Measurements from ENCODE around the gene GNAS-AS1. TPM values are rescaled to one million over a fixed set of nuclear protein-coding genes. Genes with fewer than 3 reads are reported as not detected.
A peak's percentile ranks its signal among the peaks of the same experiment; 100 is the strongest.

Gene GNAS-AS1
- total RNA-seq, 6 experiments from 2014 or later, result 0.23 to 0.37 (median 0.27) TPM; not detected in 3

- Histone ChIP-seq H3K27me3 (no peaks in the 10 kb centered on the region), H3K4me1 (peaks cover 0 to 28% (median 14%) of the 10 kb centered on the region in 4 donors), H3K4me3 (peak overlapping the region; percentile 44 to 71 (median 54)), H3K9me3 (no peaks in the 10 kb centered on the region), H3K27ac (peak overlapping the region; percentile 67 to 89 (median 81)), H3K36me3 (no peaks in the 10 kb centered on the region)
- DNase-seq, result peak; percentile 70 to 81 (median 77)
- peak; percentile 44 to 65 (median 54) for ATAC-seq
- WGBS (ENCODE audit: insufficient coverage, low coverage, low lambda C conversion rate, missing lambda C conversion rate), result 0% methylated on average over 29 of the region's 64 CpGs
- TF ChIP-seq CTCF (IDR thresholded peaks at IDR 0.05) (no peak), POLR2A (IDR thresholded peaks at IDR 0.05) (no peak)
- intact Hi-C loops (cut with DNase I), result loop anchor here in 1 of 2 donors (10.0 kb wide), 2 partner anchors 124 to 154 kb away; partner anchors contain the start of genes PRELID3B and TUBB1
These were observed 39.9 kb upstream of the GNAS-AS1 start for GRCh38 chr20:58890518-58891085.

GRCh38 chr20:58889798-58890517 lies 39.3 kb upstream of the GNAS-AS1 start:
- Histone ChIP-seq H3K27me3 (no peaks in the 10 kb centered on the region), H3K4me1 (peaks cover 0 to 22% (median 12%) of the 10 kb centered on the region in 4 donors), H3K36me3 (no peaks in the 10 kb centered on the region), H3K27ac (peak overlapping the region; percentile 67 to 89 (median 81)), H3K9me3 (no peaks in the 10 kb centered on the region), H3K4me3 (peak overlapping the region; percentile 44 to 71 (median 54))
- WGBS (ENCODE audit: insufficient coverage, low coverage, low lambda C conversion rate, missing lambda C conversion rate), result 33% methylated on average over 68 of the region's 91 CpGs
- no peak for TF ChIP-seq CTCF (IDR thresholded peaks at IDR 0.05)
- no peak for TF ChIP-seq POLR2A (IDR thresholded peaks at IDR 0.05)
- ATAC-seq, result no peak
- intact Hi-C loops (cut with DNase I), result loop anchor here (10.0 kb wide), 2 partner anchors 125 to 155 kb away; partner anchors contain the start of genes PRELID3B (in 2 of the 2) and TUBB1 (in 1 of the 2)
- DNase-seq, result peak in 1 of 3 donors; percentile 32

GRCh38 chr20:58889334-58889760 lies 38.6 kb upstream of the GNAS-AS1 start:
- TF ChIP-seq POLR2A (IDR thresholded peaks at IDR 0.05) (peak; percentile 27), CTCF (IDR thresholded peaks at IDR 0.05) (no peak)
- Histone ChIP-seq H3K36me3 (no peaks in the 10 kb centered on the region), H3K4me3 (peak overlapping the region; percentile 41 to 71 (median 44)), H3K9me3 (no peaks in the 10 kb centered on the region), H3K27ac (peak overlapping the region; percentile 44 to 81 (median 57)), H3K27me3 (no peaks in the 10 kb centered on the region), H3K4me1 (peaks cover 0 to 16% (median 9%) of the 10 kb centered on the region in 4 donors)
- intact Hi-C loops (cut with DNase I), result loop anchor here in 1 of 2 donors (10.0 kb wide), 1 partner anchor 155 kb away; the partner anchor contains the start of gene PRELID3B
- ATAC-seq (no peak), DNase-seq (no peak)
- WGBS (ENCODE audit: insufficient coverage, low coverage, low lambda C conversion rate, missing lambda C conversion rate), result 40% methylated on average over 21 of the region's 35 CpGs

GRCh38 chr20:58888521-58889333 lies 38.0 kb upstream of the GNAS-AS1 start:
- 64% methylated on average over 31 of the region's 101 CpGs for WGBS (ENCODE audit: insufficient coverage, low coverage, low lambda C conversion rate, missing lambda C conversion rate)
- no peaks in the 10 kb centered on the region for H3K27me3 ChIP-seq
- H3K9me3 ChIP-seq, result no peaks in the 10 kb centered on the region
- intact Hi-C loops (cut with DNase I), result loop anchor here in 1 of 2 donors (10.0 kb wide), 1 partner anchor 156 kb away; the partner anchor contains the start of gene PRELID3B
- no peaks in the 10 kb centered on the region for H3K36me3 ChIP-seq
- H3K4me1 ChIP-seq, result peaks cover 0 to 10% (median 4%) of the 10 kb centered on the region in 4 donors
- TF ChIP-seq POLR2A (IDR thresholded peaks at IDR 0.05), result peak; percentile 97
- TF ChIP-seq CTCF (IDR thresholded peaks at IDR 0.05), result no peak
- DNase-seq, result peak; percentile 83 to 88 (median 84)
- peak overlapping the region; percentile 44 to 81 (median 57) for H3K27ac ChIP-seq
- H3K4me3 ChIP-seq, result peak overlapping the region; percentile 44 to 71 (median 54)
- peak; percentile 62 to 73 (median 66) for ATAC-seq
